Inferior parietal cortex (tissue), 1 donor: ENCODE measurements around the gene ACER3.
"Not testable (repeated sequence)": the region's sequence is repeated elsewhere in the genome, so short reads cannot be mapped to it uniquely, and the experiment has no call there.

Source experiments
- DNase-seq: peaks from one replicate; pipeline ENCODE4 v3.0.0-alpha.2; 2016; ENCODE audit errors: extremely low spot score

ACER3 gene

DNA sequence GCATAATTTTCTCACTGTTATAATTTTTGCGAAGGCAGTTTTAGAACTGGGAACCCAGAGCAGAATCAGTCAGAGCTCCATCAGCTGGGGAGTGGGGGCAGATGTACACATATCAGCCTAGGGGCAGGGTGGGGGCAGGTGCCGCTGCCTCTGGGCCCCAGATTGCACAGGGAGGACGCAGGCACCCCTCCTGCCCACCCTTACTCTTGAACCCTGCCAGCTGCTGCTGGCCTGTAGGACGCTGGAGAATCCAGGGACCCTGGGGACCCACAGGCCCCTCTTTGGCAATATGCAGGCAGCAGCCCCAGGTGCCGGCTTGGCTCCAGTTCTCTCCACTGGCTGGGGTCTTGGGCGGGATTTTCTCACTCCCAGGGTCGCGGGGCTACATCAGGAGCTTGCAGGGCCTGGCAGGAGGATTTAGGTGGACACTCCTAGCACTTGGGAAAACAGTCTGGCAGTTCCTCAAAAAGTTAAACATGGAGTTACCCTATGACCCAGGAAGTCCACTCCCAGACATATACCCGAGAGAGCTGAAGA is 197.3 kb downstream of the ACER3 start:
- no peak for DNase-seq

DNA sequence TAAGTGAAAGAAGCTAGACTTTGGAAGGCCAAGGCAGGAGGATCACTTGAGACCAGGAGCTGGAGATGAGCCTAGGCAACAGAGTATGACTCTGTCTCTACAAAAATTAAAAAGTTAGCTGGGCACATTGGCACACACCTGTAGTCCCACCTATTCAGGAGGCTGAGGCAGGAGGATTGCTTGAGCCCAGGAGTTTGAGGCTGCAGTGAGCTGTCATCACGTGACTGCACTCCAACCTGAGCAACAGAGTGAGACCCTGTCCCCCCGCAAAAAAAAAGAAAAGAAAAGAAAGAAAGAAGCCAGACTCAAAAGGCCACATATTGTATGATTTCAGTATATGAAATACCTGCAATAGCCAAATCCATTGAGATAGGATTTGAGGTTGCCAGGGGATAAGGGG is 198.2 kb downstream of the ACER3 start:
- no peak for DNase-seq

DNA sequence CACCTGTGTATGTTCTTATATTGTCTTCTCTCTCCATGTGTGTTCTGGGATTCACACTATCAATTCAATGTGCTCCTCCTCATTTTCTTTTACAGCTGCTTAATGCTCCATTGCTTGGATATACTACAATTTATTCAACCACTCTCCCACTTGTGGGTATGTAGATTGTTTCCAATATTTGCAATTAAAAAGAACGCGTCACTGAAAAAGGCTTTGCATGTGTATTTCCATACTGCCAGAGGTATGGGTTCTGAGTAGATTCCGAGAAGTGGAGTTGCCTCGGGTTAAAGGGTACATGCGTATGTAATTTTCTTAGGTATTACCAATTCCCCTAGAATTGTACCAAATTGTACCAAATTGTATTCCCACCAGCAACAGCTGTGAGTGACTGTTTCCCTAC is 199.1 kb downstream of the ACER3 start:
- no peak for DNase-seq

DNA sequence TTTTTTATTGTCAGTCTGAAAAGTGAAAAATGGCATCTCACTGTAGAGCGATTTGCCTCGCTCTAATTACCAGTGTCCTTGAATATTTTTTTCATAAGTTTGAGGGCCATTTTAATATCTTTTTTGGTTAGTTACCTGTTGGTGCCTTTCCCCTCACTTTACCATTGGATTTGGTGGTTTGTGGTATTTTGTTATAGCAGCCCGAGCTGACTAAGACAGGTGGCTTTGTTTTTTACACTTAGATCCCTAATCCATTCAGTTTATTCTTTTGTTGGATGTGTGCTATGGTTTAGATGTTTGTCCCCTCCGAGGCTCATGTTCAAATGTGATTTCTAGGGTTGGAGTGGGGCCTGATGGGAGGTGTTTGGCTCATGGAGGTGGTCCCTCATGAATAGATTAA is 199.5 kb downstream of the ACER3 start:
- no peak for DNase-seq

DNA sequence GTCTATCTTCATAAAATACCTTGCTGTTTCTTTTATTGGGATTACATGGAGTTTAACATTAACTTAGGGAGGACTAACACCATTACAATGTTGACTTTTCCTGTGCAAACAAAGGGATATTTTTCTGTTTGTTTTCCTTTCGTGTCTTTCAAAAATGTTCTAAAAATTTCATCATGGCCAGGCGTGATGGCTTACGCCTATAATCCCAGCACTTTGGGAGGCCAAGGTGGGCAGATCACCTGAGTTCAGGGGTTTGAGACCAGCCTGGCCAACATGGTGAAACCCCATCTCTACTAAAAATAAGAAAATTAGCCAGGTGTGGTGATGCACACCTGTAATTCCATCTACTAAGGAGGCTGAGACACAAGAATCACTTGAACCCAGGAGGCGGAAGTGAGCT is 200.5 kb downstream of the ACER3 start:
- DNase-seq = not testable (repeated sequence)

DNA sequence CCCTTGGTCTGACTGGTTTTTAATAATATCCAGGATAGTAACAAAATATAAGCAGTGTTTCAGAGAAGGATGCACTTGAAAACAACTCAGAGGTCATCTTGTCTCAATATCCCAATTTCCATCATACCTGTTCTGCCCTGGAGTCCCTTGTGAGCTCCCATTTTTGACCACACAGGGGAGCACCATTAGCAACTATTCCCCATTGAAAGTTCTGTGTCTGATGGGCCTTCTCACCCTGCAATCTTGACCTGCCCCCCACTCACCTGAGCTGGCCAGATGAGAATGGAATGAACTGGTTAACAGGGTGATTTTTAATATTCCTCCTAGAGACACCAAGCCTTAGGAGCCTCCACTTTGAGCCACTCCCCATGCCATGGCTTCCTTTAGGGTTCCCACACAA is 202.2 kb downstream of the ACER3 start:
- no peak for DNase-seq

DNA sequence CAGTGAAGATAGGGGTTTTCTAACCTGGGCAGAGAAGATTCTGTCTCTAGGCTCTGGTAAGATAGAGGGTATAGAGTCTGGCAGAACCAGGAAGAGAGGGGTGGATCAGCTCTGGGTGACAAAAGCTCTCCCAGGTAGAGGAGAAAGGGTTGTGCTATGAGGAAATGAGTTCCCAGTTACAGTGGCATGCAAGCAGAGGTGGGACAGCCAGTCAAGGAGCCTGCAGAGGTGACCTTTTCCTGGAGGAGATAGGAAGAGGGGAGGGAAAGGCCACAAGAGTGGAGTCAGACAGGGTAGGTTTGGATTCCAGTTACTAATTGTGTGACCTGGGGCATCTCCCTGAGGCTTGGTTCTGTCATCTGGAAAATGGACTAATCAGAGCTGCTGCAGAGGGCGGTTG is 202.7 kb downstream of the ACER3 start:
- DNase-seq = no peak

DNA sequence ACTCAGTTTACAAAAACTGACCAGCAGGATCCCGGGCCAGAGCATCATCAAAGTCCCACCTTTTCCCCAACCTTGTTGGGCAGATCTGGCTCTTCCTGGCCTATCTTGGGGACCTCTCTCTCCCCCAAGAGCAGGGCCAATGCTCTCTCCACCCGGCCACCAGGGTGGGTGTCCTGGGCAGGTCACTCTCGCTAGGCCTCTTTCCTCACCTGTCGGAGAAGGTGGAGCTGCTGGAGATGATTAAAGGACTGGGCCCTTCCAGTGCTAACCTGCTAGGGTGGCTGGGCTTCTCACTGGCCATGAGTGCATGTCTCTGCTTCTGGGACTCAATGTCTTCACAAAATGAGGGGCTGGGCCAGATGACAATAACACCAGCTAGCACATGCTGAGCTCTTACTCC is 203.1 kb downstream of the ACER3 start:
- DNase-seq = no peak

DNA sequence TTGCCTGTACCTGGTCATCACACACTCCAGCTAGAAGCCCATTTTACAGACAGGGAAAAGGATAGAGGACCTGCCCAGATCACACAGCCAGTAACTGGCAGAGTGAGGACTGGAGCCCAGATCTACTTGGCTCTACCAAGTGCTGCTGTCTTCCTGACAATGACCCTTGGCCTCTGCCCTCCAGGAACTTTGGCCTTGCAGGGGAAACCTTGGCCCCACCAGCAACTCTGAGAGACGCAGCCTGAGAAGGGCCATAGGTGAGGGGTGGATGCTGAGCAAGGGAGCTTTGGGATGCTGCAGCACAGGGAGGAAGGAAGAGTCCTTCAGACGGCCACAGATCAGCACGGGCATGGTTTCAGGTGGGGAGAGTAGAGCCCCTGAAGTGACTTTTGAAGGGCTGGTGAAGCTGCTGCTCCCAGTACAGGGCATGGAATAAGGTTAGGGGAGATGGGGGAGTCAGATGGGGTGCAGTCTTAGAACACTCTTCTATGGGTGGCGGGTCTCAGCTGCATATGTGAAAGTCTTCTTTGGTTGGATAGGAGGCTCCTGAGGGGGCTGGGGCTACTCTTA is 204.0 kb downstream of the ACER3 start:
- no peak for DNase-seq

DNA sequence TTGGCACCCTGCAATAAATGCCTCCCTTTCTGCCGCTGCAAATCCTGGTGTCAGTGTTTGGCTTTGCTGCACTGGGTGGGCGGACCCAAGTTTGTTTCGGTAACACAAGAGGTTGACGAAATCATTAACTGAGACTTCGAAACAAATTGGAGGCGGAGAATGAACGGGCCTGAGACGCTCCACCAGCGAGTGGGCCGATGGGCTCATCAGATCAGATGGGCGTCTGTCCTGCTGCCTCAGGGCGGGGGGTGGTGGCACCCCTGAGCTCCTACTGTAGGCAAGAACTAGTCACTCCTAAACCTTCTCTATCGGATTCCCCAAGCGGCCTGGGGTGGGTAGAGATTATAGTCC is 205.1 kb downstream of the ACER3 start:
- peak; percentile 16 for DNase-seq

DNA sequence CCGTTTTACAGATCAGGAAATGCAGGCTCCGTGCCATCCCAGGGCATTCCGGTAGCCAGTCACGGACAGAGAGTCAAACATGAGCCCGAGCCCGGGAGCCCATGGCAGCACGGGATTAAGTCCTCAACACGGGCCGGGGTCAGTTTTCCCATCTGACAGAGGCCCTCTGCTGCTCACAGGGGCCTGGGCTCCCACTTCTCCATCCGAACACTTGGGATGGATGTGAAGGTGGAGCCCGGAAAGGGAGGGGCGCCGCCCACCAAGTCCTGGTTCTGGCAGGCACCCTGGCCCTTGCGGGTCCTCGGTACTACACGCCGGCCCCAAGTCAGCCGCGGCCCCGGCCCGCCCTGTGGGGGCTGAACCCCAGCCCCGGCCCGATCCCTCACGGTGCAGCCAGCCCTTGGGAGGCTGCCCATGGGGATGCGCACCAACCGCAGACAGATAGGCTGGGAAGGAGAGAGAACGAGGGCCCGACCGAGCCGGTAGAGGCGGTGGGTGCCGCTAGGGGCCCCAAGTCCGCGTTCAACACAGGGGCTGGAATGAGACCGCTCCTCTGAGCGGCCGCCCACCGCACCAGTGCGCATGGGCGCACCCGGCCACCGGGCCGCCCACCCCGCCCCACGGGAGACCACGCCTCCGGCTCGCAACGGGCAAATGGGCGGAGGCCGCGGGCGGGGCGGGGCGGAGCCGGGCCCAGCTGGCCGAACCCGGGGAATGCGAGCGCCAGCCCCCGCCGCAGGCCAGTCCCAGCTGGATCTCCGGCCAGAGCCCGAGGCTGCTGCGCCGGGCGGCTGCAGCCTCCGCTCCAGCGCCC is 205.7 kb downstream of the ACER3 start, which contains the start of gene CAPN5:
Gene CAPN5 (plus strand): TSS at position 743 of the 814 bp plus-strand sequence. CDS start 17,916 bp downstream, outside the sequence.
- peak; percentile 85 for DNase-seq

DNA sequence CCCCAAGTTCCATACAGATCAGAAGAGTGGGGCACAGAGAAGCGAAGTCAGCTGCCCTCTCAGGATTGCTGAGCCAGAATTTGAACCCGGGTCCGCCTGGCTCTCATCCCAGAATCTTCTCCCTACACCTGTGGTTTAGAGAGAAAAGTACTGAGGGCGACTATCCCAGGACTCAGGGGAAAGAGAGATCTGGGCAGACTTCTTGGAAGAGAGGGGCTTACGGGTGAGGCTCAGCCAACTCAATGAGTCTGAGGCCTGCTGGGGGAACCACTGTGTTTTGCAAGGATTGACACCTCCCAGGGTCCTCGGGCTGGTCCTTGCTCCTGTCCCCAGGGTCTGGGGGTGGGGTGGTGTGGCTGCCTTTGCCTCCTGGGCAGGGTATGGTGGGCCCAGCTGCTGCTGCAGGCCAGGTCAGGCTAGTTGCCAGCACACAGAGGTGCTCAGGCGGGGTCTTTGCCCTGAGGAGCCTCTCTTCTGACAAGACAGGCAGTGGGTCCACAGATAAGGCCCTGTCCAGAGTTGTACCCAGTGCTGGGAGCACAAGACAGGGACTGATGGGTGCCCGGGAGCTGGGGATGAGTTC is 207.2 kb downstream of the ACER3 start:
- no peak for DNase-seq

DNA sequence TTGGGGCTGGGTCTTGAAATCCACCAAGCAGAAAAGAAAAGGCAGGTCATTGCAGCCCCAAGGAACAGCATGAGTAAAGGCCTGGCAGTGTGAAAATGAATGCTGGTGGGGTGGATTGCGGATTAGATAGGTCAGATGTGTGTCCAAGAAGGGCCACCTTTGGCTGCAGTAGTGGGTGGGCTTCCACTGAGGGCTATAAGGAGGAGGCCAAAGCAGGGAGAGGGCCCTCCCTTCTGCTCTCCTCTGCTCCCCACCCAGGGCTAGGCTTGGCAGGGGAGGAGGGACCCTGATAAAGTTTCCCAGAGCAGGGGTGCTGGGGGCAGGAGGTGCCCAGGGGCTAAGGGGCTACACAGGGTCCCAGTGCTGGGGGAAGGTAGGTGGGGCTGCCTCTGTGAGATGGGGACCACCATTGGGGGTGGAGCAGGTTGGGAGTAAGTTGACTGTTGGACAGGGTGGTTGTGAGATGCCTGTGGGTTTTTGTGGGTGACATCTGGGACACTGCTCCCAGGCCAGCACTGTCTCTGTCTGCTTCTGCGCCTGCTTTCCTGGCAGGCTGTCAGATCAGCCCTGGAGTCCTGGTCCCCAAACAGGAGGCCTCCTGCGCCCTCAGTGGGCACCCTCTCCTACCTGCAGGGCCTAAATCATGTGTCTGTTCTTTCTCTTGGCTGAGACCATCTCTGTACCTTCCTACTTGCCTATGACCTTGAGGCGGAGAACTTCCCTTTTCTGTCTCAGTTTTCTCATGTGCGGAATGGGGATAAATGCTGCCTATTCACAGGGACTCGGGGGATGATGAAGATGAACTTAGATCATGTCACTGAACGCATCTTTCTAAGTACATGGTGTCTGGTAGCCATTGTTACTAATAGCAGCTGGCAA is 208.0 kb downstream of the ACER3 start:
- DNase-seq = no peak

DNA sequence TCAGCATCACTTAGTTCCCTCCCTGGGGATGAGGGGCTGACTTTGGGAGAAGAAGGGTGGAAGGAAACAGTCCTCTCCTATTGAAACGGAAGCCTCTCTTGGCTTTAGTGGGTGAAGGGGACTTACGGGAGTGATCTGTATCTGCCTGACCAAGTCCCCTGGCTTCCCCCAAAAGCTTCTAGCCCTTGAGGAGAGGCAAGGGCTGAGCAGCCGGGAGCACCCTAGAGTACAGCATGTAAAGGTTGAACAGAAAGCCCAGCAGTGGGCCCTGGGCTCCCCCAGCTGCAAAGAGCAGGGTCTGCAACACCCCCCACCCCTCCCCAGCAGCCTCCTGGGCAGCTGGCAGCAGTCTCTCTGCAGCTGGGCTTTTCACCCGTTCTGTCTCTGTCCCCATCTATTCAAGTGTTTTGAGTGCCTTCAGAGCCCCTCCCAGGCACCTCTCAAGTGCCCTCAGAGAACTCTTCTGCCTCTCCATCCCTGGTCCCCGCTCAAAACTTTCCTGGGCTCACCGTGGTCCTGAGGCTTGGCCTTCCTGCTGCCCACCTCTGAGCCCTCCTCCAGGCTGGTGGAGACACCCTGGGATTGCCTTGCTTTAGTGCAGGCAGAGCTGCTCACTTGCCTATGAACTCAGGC is 208.7 kb downstream of the ACER3 start:
- DNase-seq = no peak

DNA sequence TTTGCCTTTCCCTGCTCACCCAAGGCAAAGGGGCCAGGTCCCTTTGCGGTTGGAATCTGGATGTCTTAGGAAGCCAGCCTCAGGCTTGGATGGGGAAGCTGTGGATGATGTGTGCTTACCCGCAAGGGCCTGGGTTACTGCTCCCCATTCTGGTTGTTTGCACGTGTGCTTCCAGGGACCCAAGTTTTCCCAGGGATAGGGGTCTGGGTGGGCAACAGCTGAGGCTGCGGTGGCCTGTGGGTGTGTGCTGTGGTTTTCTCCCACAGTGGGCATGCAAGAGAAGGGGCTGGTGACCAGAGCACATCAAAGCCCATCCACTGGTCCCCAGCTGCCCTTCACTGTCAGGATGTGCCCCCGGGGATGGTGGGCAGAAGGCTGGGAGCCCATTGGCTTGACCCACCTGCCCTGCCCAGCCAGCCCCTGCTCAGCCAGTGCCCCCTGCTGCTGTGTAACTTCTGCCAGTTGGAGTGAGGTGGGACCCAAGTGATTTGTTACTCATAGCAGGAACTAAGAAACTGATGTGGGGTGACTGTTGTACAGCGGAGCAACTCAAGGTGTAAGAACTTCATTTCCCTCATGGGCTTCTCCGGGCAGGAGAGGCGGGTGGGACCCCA is 209.4 kb downstream of the ACER3 start:
- no peak for DNase-seq

DNA sequence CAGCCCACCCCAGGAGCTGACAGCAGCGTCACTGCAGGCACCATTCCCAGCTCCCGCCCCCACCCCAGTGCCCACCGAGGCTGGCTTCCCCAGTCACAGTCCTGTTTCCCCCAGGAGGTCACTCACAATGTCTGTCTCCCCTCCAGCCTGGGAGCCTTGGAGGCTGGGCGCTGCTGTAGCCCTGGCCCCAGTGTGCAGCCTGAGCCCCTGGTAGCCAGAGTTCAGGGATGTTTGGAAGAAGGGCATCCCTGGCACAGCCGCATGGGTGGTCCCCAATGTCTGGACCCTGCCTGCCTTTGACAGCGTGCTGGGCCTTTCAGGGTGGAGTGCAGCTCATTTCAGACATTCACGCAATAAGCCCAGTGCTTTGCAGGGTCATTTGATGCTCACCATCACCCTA is 210.4 kb downstream of the ACER3 start:
- no peak for DNase-seq

DNA sequence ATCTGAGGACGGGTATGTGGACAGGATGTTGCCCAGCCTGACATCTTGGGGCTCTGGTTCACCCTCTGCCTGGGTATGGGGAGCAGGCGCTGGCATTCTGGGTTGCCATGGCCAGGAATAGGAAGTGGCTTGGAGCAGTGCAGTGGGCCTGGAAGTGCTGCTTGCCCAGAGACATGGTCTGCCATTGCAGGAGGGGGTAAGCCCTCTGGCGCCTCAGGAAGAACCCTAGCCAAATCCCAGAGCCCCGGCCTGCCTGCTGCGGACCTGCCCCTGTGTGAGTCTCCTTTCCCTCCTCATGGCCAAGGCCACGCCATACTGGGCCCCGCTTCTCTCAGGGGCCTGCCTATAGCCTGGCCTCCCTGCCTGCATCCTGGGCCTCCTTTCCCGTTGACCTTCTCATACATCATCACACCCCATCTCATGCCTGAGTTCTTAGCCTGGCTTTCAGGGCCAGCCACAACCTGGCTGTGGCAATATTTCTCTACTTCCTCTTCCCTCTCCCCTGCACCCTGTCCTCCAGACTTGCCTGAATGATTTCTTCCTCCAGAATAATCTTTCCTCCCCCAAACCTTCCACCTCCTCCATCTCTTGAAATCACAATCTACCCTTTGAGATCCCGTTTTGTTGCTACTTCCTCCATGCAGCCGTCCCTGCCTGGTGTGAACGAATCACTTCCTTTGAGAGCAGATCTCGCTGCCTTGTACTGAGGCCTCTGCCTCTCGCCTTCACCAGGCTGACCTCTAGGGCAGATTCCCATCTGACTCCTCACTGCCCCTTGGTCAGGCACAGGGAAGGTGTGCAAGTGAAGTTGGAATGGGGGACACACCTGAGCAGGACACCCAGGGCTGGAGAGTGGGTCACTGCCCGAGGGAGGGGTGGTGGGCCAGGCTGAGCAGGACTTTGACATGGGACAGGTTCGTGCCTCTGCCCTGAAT is 211.2 kb downstream of the ACER3 start:
- no peak for DNase-seq

DNA sequence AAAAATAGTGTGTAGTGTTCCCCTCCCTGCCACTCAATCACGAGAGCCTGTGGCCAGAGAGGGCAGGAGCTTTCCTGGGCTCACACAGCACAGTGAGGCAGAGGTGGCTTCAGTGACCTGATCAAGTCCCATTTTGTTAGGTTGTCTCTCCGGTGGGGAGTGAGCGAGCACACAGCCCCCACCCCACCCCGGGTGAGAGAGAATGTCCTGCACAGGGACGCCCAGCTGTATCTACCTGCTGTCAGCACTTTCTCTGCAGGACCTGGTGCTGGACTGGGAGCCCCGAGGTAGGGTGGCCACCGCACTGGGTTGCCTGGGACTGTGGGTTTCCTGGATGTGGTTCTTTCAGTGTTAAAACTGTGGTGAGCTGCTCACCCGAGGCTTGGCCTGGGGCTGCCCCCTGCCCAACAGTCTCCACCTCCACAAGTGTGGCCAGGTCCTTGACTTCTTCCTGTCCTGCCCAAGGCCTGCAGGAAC is 212.2 kb downstream of the ACER3 start:
- DNase-seq = no peak

DNA sequence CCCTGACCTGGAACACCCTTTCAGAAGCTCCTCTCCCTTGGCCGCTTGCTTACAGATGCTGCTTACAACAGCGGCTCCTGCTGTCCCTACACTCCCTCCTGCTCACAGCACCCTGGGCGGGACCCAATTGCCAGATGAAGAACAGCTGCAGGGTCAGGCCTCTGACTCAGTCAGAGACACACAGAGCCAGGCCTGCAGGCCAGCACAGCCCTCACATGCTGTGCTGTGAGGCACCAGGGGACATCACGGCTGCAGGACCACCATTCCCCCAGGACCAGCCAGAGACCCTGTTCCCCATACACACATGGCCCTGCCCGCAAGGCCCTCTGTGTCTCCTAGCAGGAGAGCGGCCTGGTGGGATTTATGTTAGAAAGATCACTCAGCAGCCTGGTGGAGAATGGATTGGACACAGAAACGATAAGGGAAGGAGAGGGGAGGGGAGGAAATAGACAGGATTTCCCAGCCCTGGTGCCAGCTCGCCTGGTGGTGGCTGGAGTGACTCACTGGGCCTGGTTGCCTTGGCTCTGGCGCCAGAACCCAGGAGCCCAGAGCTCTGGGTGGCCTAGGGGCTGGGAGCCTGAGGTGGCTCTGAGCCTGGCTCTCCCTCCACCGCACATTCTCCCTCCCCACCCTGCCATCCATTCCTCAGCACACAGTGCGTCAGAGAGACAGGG is 212.7 kb downstream of the ACER3 start:
- DNase-seq = no peak
